ACC112 (cell line): ENCODE results near the gene PACS1.

Experiments used
- H2AFZ ChIP-seq: fragments of 200-600 bp; sonication (generic); one replicate; pipeline ENCODE4 v1.6.0; 2017; ENCODE audit warnings: antibody characterized with exemption, low read length; ENCODE audit not compliant: unreplicated experiment
- H3K27ac ChIP-seq: fragments of 200-600 bp; sonication (generic); 2 replicates; pipeline ENCODE4 v1.5.1; 2014; ENCODE audit warnings: low read depth, mild to moderate bottlenecking, antibody characterized with exemption, low read length, moderate library complexity
- H3K27me3 ChIP-seq: fragments of 200-600 bp; sonication (generic); 2 replicates; pipeline ENCODE4 v1.6.1; 2014; ENCODE audit warnings: mild to moderate bottlenecking, antibody characterized with exemption, low read length, moderate library complexity, mixed read lengths; ENCODE audit not compliant: insufficient read depth
- H3K36me3 ChIP-seq: fragments of 200-600 bp; sonication (generic); 2 replicates; pipeline ENCODE4 v1.6.1; 2016; ENCODE audit warnings: mild to moderate bottlenecking, antibody characterized with exemption, low read length, moderate library complexity, mixed read lengths; ENCODE audit not compliant: insufficient read depth
- H3K4me1 ChIP-seq: fragments of 200-600 bp; sonication (generic); one replicate; pipeline ENCODE4 v1.6.1; 2016; ENCODE audit warnings: low read length, mixed read lengths; ENCODE audit not compliant: insufficient read depth, unreplicated experiment, control insufficient read depth
- H3K4me3 ChIP-seq: fragments of 200-600 bp; sonication (generic); 2 replicates; pipeline ENCODE4 v1.5.1; 2014; ENCODE audit warnings: mild to moderate bottlenecking, low read depth, low read length
- H3K79me2 ChIP-seq: fragments of 200-600 bp; sonication (generic); one replicate; pipeline ENCODE4 v1.6.0; 2016; ENCODE audit warnings: low read length; ENCODE audit not compliant: control insufficient read depth, unreplicated experiment, insufficient read depth

PACS1 gene

DNA sequence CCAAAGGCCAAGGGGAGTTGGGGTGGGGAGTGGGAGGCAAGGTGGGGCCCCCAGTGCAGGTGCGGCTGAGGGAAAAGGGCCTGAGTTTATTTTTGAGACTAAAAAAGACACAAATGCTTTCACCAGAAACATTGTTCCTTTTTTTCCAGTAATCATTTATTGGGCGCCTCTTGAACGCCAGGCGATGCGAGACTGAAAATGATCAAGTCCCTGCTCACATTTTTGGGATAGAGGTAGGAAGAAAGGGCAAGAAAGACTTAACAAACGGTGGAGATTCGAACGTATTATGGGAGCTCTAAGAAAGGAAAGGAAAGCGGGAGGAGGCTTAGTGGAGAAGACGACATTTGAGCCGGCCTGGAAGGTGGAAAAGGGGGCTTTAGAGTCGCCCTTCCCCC lies 18.7 kb upstream of the PACS1 start:
- Histone ChIP-seq H3K4me1 (peaks cover 21% of the 10 kb centered on the region), H2AFZ (peak overlapping the region; percentile 93), H3K79me2 (peaks cover 37% of the 10 kb centered on the region), H3K36me3 (peaks cover 10% of the 10 kb centered on the region), H3K4me3 (peak overlapping the region; percentile 93), H3K27me3 (no peaks in the 10 kb centered on the region), H3K27ac (peak overlapping the region; percentile 76)

DNA sequence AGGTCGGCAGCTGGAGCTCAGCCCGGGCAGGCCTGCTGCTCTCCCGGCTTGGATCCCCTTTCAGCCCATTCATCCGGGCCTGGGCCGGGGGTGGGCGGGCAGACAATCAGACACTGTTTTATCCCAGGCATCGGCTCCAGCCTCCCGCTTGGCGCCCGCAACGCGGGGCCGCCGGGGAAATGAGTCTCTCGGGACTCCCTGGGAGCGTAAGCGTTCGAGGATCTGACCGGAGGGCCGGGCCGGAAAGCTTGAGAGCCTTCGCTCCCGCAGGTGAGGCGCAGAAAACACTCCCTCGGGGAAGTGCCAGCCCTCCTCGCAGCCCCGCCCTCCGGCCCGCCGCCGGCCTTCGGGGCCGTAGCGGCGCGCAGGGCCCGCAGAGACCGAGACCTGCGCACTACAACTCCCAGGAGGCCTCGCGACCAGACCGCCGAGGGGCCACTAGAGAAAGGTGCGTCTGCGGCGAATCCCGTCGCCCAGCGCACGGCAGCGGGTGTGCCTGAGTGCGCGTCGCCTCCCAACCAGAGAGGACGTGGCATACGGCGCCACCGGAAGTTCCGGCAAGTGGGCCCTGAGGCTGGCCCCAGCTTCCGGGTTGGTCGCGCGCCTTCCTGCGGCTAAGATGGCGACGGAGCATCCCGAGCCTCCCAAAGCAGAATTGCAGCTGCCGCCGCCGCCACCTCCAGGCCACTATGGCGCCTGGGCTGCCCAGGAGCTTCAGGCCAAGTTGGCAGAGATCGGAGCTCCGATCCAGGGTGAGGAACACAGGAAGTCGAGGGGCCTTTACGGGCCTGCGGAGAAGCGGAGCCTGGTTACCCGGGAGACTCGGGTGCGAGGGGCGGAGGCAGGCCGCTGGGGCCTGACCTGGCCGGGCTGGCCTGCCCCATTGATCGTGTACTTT lies 18.1 kb upstream of the PACS1 start, which contains the start of gene SF3B2:
Gene SF3B2, plus strand, starts transcription at position 599 of the 898 bp plus-strand sequence. Its CDS starts 21 bp downstream, at position 620.
- Histone ChIP-seq H3K79me2 (peaks cover 41% of the 10 kb centered on the region), H3K27ac (peak within 1 kb of the TSS; percentile 76), H3K4me3 (peak within 1 kb of the TSS; percentile 93), H3K36me3 (peaks cover 15% of the 10 kb centered on the region), H3K4me1 (peaks cover 21% of the 10 kb centered on the region), H3K27me3 (no peaks in the 10 kb centered on the region), H2AFZ (peak within 1 kb of the TSS; percentile 93)

DNA sequence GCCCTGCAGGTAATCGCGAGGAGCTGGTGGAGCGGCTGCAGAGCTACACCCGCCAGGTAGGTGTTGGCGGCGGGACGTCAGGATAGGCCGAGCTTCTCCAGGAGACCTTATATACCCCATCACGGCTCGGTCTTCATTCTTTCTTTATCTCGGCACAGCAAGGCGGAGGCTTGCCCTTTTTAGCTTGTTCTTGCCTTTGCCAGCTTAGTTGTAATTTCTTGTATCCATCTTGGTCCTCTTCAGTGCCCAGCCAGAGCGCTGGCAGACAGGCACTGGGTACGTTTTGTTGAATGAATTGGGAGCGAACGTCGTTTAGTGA lies 17.4 kb upstream of the PACS1 start:
- H3K27ac ChIP-seq, result peak overlapping the region; percentile 76
- peaks cover 20% of the 10 kb centered on the region for H3K36me3 ChIP-seq
- peaks cover 43% of the 10 kb centered on the region for H3K79me2 ChIP-seq
- peak overlapping the region; percentile 82 for H2AFZ ChIP-seq
- peaks cover 21% of the 10 kb centered on the region for H3K4me1 ChIP-seq
- peak overlapping the region; percentile 93 for H3K4me3 ChIP-seq
- no peaks in the 10 kb centered on the region for H3K27me3 ChIP-seq

DNA sequence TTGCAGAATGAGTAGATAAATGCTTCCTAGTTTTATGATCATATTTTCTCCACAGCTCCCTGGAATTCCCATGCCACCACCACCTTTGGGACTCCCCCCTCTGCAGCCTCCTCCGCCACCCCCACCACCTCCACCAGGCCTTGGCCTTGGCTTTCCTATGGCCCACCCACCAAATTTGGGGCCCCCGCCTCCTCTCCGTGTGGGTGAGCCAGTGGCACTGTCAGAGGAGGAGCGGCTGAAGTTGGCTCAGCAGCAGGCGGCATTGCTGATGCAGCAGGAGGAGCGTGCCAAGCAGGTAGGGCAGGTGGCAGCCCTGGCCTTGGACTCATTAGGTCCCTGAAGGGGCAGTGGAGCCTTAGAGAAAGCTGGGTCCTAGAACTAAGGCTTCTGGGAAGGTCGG lies 15.1 kb upstream of the PACS1 start:
- Histone ChIP-seq H2AFZ (no peak overlapping the region), H3K36me3 (peaks cover 33% of the 10 kb centered on the region), H3K79me2 (peaks cover 47% of the 10 kb centered on the region), H3K4me1 (peaks cover 21% of the 10 kb centered on the region), H3K27ac (no peak overlapping the region), H3K27me3 (no peaks in the 10 kb centered on the region), H3K4me3 (no peak overlapping the region)

DNA sequence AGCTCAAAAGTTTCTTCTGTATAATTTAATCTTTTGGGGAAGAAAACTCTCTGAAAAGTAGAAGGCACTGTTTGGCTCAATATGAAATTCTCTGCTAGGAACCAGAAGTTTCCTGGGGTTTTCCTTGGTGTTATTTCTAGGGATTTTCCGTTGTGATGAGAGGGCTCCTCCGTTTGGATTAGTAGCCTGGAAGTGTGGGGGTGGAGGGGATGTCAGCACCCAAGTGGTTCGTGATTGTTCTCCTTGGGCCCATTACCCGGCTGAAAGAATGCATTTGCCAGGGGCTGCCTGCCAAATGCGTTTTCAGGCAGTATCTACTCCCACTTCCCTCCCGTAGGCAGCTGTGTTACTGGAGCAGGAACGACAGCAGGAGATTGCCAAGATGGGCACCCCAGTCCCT lies 13.6 kb upstream of the PACS1 start:
- no peak overlapping the region for H3K4me3 ChIP-seq
- peaks cover 47% of the 10 kb centered on the region for H3K79me2 ChIP-seq
- H3K27me3 ChIP-seq, result no peaks in the 10 kb centered on the region
- H2AFZ ChIP-seq, result no peak overlapping the region
- peaks cover 33% of the 10 kb centered on the region for H3K36me3 ChIP-seq
- H3K27ac ChIP-seq, result no peak overlapping the region
- H3K4me1 ChIP-seq, result peaks cover 11% of the 10 kb centered on the region

DNA sequence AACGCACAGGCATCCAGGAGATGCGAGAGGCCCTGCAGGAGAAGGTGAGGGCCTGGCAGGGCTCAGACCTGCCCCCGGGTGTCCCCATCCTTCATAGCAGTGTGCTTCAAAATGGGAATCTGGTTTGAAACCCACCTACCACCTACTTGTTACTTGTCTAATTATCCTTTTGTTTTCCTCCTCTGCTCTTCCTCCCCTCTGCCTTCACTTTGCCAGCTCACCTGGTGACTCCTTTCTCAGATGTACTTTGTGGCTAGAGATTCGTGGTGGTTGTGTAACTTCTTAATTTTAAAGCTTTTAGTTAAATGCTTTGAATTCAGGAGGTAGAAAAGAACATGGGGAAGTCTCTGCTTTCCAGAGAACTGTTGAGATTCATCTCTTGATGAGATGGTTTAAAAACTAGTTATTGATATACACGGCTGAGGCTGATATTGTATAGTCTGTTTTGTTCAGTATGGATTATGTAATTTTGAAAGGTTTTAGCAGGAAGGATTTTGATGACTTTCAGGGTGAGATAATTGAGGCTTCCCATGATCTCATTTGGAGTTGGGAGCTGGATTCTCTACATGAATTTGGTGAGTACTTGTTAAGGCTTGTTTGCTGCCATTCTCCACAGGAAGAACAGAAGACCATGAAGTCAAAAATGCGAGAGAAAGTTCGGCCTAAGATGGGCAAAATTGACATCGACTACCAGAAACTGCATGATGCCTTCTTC lies 9.9 kb upstream of the PACS1 start:
- no peak overlapping the region for H3K27ac ChIP-seq
- H3K27me3 ChIP-seq, result no peaks in the 10 kb centered on the region
- H3K4me1 ChIP-seq, result no peaks in the 10 kb centered on the region
- H3K4me3 ChIP-seq, result no peak overlapping the region
- H2AFZ ChIP-seq, result no peak overlapping the region
- peaks cover 56% of the 10 kb centered on the region for H3K36me3 ChIP-seq
- H3K79me2 ChIP-seq, result peaks cover 30% of the 10 kb centered on the region

DNA sequence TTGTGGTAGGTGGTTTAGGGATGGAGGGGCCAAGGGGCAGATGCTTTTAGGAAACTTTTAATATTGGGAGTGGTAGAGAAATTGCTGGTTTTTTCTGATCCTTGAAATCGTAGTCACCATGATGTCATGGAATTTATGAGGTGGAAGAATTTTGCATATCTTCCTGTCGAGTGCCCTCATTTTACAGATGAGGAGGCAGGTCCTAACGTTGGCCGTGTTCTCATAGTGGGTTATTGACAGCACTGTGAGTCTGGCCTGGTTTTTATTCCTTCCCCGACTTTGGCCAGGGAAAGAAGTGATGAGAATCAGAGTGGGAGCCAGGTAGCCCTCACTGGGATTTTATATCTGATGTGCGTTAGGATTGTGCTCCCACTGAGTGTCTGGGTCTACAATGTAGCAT lies 8.8 kb upstream of the PACS1 start:
- H3K36me3 ChIP-seq, result peaks cover 51% of the 10 kb centered on the region
- H3K27me3 ChIP-seq, result no peaks in the 10 kb centered on the region
- no peak overlapping the region for H3K27ac ChIP-seq
- H3K4me1 ChIP-seq, result no peaks in the 10 kb centered on the region
- H3K79me2 ChIP-seq, result peaks cover 21% of the 10 kb centered on the region
- H3K4me3 ChIP-seq, result no peak overlapping the region
- H2AFZ ChIP-seq, result no peak overlapping the region

DNA sequence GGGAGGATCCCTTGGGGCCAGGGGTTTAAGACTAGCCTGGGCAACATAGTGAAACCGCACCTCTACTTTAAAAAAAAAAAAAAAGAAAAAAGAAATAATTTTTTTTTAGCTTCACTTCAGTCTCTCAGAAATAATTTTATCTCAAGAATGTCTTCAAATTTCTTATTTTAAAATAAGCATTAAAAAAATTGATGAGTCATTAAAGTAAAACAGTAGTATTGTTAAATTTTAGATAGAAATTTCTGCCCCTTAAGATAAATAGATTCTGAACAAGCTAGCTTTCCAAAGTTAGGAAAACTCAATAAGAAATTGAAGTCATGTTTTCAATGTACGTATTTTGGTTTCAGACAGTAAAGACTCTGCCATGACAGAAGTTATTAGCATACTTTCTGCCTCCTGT lies 7.7 kb upstream of the PACS1 start:
- H3K4me1 ChIP-seq, result no peaks in the 10 kb centered on the region
- no peak overlapping the region for H2AFZ ChIP-seq
- H3K27me3 ChIP-seq, result no peaks in the 10 kb centered on the region
- H3K36me3 ChIP-seq, result peaks cover 45% of the 10 kb centered on the region
- H3K79me2 ChIP-seq, result peaks cover 19% of the 10 kb centered on the region
- no peak overlapping the region for H3K4me3 ChIP-seq
- H3K27ac ChIP-seq, result peak overlapping the region; percentile 27; the same call in 1 of the 2 replicates

DNA sequence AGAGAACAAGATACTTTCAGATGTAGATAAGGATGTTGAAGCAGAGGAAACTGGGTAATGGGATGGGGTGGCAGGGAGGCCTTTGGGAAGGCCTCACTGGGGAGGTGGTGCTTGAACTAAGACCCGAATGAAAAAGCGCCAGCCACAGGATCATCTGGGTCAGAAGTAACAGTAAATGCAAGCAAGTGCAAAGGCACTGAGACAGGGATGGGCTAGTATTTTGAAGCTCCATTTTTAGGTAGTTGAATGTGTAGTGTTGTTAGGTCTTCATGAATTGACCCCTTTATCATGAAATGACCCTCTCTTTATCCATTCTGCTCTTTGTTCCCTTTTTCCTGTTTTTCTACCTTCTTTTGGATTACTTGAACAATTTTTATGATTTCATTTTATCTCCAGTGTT lies 6.2 kb upstream of the PACS1 start:
- Histone ChIP-seq H3K27me3 (no peaks in the 10 kb centered on the region), H3K4me1 (peaks cover 6% of the 10 kb centered on the region), H2AFZ (no peak overlapping the region), H3K36me3 (peaks cover 37% of the 10 kb centered on the region), H3K27ac (no peak overlapping the region), H3K79me2 (peaks cover 15% of the 10 kb centered on the region), H3K4me3 (no peak overlapping the region)

DNA sequence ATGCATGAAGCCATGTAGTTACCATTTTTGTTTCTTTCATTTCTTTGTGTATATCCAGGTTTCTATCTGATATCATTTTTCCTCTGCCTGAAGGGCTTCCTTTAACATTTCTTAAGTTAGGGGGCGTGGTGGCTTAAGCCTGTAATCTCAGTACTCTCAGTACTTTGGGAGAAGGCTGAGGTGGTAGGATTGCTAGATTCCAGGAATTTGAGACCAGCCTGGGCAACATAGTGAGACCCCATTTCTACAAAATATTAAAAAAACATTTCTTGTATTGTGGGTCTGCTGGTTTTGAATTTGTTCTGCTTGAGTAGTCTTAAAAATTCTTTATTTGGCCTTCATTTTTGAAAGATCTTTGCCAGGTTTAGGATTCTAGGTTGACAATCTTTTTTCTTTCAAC lies 5.5 kb upstream of the PACS1 start:
- H3K36me3 ChIP-seq, result peaks cover 35% of the 10 kb centered on the region
- no peak overlapping the region for H3K4me3 ChIP-seq

DNA sequence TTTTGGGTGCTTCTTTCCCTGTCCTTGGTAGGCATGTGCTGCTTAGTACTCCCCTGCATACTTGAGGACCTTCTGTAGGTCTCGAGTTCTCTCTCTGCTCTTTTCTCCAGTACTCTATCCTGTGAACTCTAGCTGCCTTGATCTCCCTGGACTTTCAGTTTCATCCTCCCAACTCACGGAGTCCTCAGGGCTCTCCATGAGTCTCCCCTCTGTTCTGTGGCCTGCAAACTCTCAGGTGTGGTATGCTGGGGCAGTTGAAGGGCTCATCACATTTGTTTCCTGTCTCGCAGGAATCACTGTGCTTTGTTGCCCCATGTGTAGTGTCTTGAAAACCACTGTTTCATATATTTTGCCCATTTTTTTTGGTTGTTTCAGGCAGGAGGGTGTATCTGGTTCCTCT lies 3.3 kb upstream of the PACS1 start:
- H3K27me3 ChIP-seq, result no peaks in the 10 kb centered on the region
- H3K36me3 ChIP-seq, result peaks cover 35% of the 10 kb centered on the region
- no peak overlapping the region for H3K4me3 ChIP-seq
- no peak overlapping the region for H2AFZ ChIP-seq
- peaks cover 24% of the 10 kb centered on the region for H3K79me2 ChIP-seq
- no peak overlapping the region for H3K27ac ChIP-seq
- peaks cover 15% of the 10 kb centered on the region for H3K4me1 ChIP-seq

More for the DNA sequence above, 5.5 kb upstream of the PACS1 start:
- Histone ChIP-seq H3K79me2 (peaks cover 15% of the 10 kb centered on the region), H3K27me3 (no peaks in the 10 kb centered on the region), H3K4me1 (peaks cover 13% of the 10 kb centered on the region), H3K27ac (no peak overlapping the region), H2AFZ (no peak overlapping the region)
